Lung (tissue), 12 donors: ENCODE results near the gene EFS. TPM values are rescaled to one million over a fixed set of nuclear protein-coding genes. Genes with fewer than 3 reads are reported as not detected.

Experiments
- ATAC-seq: fragments of 200-7000 bp; cut with Tn5 transposase; one replicate; pipeline ENCODE4 v1.9.1; 2020; ENCODE audit warnings: moderate number of reproducible peaks; ENCODE audit not compliant: insufficient read depth, low FRiP score
- DNase-seq, 3 donors: peaks; one replicate each; pipeline ENCODE4 v3.0.0-alpha.2; 2013 to 2017
- H3K27ac ChIP-seq, 2 donors: one replicate each; pipeline ENCODE4 v1.5.1; 2013; ENCODE audit warnings: mild to moderate bottlenecking in 2 of 2, moderate library complexity in 2 of 2, control low read depth in 1 of 2, inconsistent platforms in 1 of 2, low read depth in 1 of 2, low read length in 1 of 2
- H3K27me3 ChIP-seq, 3 donors: one replicate each; pipeline ENCODE4 v1.5.1; 2013; ENCODE audit warnings: low read length in 2 of 3; ENCODE audit not compliant: control insufficient read depth in 3 of 3, insufficient read depth in 3 of 3
- H3K36me3 ChIP-seq, 4 donors: one replicate each; pipeline ENCODE4 v1.5.1; 2013; ENCODE audit warnings: low read length in 4 of 4, mild to moderate bottlenecking in 1 of 4, moderate library complexity in 1 of 4; ENCODE audit not compliant: control insufficient read depth in 4 of 4, insufficient read depth in 4 of 4
- H3K4me1 ChIP-seq, 5 donors: one replicate each; pipeline ENCODE4 v1.5.1; 2013; ENCODE audit warnings: low read length in 5 of 5, mild to moderate bottlenecking in 2 of 5, moderate library complexity in 1 of 5; ENCODE audit not compliant: control insufficient read depth in 5 of 5, insufficient read depth in 5 of 5
- H3K4me3 ChIP-seq: one replicate; pipeline ENCODE4 v1.5.1; 2013; ENCODE audit warnings: mild to moderate bottlenecking, control low read depth, moderate library complexity
- H3K9ac ChIP-seq, 2 donors: one replicate each; pipeline ENCODE4 v1.5.1; 2013; ENCODE audit warnings: low read length in 2 of 2, control low read depth in 1 of 2; ENCODE audit not compliant: insufficient read depth in 1 of 2
- H3K9me3 ChIP-seq, 4 donors: one replicate each; pipeline ENCODE4 v1.5.1; 2013; ENCODE audit warnings: low read length in 3 of 4, mild to moderate bottlenecking in 1 of 4, moderate library complexity in 1 of 4; ENCODE audit not compliant: control insufficient read depth in 4 of 4, insufficient read depth in 3 of 4
- CTCF ChIP-seq: IDR thresholded peaks from 2 replicates; pipeline ENCODE4 v1.5.1; 2012; ENCODE audit warnings: mild to moderate bottlenecking; ENCODE audit errors: control extremely low read depth, extremely low read depth
- WGBS, 2 donors: extraction: QIAGEN DNeasy Blood & Tissue Kit; methylation state at CpG; one replicate each; pipeline ENCODE4 v1.1.7; 2013; 5-methylcytosine and 5-hydroxymethylcytosine counted together
- polyA plus RNA-seq, 2 donors: library from polyadenylated mRNA; stranded (reverse); fragments of 200-250 nt; gene quantifications; one replicate each; pipeline ENCODE4 v1.2.1, GENCODE V29; 2013
- total RNA-seq, 2 donors: library from RNA; depleted of rRNA in 1 of 2; stranded (reverse); fragments of >200 nt in 1 of 2; gene quantifications; one replicate each; pipeline ENCODE4 v1.2.1, GENCODE V29; 2014 to 2021
- donor health status: control.
- donor health status: control.
- donor health status: Bipolar disorder and iron deficiency.
- donor health status: healthy.
- donor health status: DM: yes; HTN: yes; CAD: no.

EFS gene
- total and polyA plus RNA-seq, 4 donors, result 6.5 to 19.9 (median 12.7) TPM

- Histone ChIP-seq H3K4me1 (no peaks in the 10 kb centered on the region), H3K9ac (no peak overlapping the region), H3K36me3 (peaks cover 0 to 2% (median 0%) of the 10 kb centered on the region in 4 donors), H3K27me3 (no peaks in the 10 kb centered on the region), H3K4me3 (no peak overlapping the region), H3K27ac (no peak overlapping the region), H3K9me3 (no peaks in the 10 kb centered on the region)
- no peak for TF ChIP-seq CTCF
- ATAC-seq (no peak), DNase-seq (no peak)
- 63 to 74% methylated on average over 3 of the region's 3 CpGs for WGBS, 2 donors
These were observed 20.5 kb downstream of the EFS start for GRCh38 chr14:23344481-23344880.

GRCh38 chr14:23339506-23340268 lies 25.3 kb downstream of the EFS start:
- Histone ChIP-seq H3K9ac (no peak overlapping the region), H3K4me3 (no peak overlapping the region), H3K27me3 (no peaks in the 10 kb centered on the region), H3K4me1 (no peaks in the 10 kb centered on the region), H3K36me3 (no peaks in the 10 kb centered on the region), H3K27ac (no peak overlapping the region), H3K9me3 (no peaks in the 10 kb centered on the region)
- ATAC-seq (no peak), DNase-seq (no peak)
- 85 to 87% methylated on average over 1 of the region's 1 CpG for WGBS, 2 donors
- TF ChIP-seq CTCF, result no peak

- Histone ChIP-seq H3K36me3 (no peaks in the 10 kb centered on the region), H3K4me3 (no peak overlapping the region), H3K9me3 (no peaks in the 10 kb centered on the region), H3K27ac (no peak overlapping the region), H3K27me3 (no peaks in the 10 kb centered on the region), H3K9ac (no peak overlapping the region), H3K4me1 (no peaks in the 10 kb centered on the region)
- TF ChIP-seq CTCF, result no peak
- ATAC-seq (no peak), DNase-seq (no peak)
- WGBS, 2 donors, result 89 to 92% methylated on average over 5 of the region's 5 CpGs
These were observed 29.3 kb downstream of the EFS start for GRCh38 chr14:23335623-23336022.
